Breast epithelium (tissue), 4 donors: Measurements from ENCODE around the gene ANGPTL1. TPM values are rescaled to one million over a fixed set of nuclear protein-coding genes. Genes with fewer than 3 reads are reported as not detected.
A peak's percentile ranks its signal among the peaks of the same experiment; 100 is the strongest.

Experiments used
- DNase-seq, 2 donors: peaks; one replicate each; pipeline ENCODE4 v3.0.0-alpha.2; 2019; ENCODE audit warnings: low spot score in 2 of 2
- H3K27ac ChIP-seq, 2 donors: fragments of 200-600 bp; sonication (generic) in 1 of 2; one replicate each; pipeline ENCODE4 v1.5.1; 2016 to 2019; ENCODE audit warnings: mild to moderate bottlenecking in 1 of 2
- H3K27me3 ChIP-seq, 2 donors: fragments of 200-600 bp; sonication (generic) in 1 of 2; one replicate each; pipeline versions ENCODE4 v1.5.1 to v1.6.0; 2017 to 2019; ENCODE audit warnings: control low read depth in 1 of 2, mild to moderate bottlenecking in 1 of 2
- H3K36me3 ChIP-seq: fragments of 200-600 bp; one replicate; pipeline ENCODE4 v1.5.1; 2019
- H3K4me1 ChIP-seq, 2 donors: fragments of 200-600 bp; sonication (generic); one replicate each; pipeline ENCODE4 v1.5.1; 2016 to 2019; ENCODE audit warnings: control low read depth in 1 of 2
- H3K4me3 ChIP-seq, 3 donors: fragments of 200-600 bp; sonication (generic); 1 replicate in 2 of 3; 2 replicates in 1 of 3; pipeline ENCODE4 v1.5.1; 2016 to 2019; ENCODE audit warnings: mild to moderate bottlenecking in 3 of 3, moderate library complexity in 2 of 3
- H3K9me3 ChIP-seq, 2 donors: fragments of 200-600 bp; sonication (generic) in 1 of 2; one replicate each; pipeline ENCODE4 v1.5.1; 2016 to 2019; ENCODE audit warnings: control low read depth in 1 of 2
- POLR2A ChIP-seq: fragments of 450-650 bp; IDR thresholded peaks from one replicate; pipeline ENCODE4 v1.6.1; 2016; ENCODE audit warnings: antibody characterized with exemption, mild to moderate bottlenecking, moderate library complexity
- POLR2AphosphoS5 ChIP-seq, 3 donors: sonication (generic); formaldehyde crosslinking; IDR thresholded peaks; one replicate each; pipeline ENCODE4 v1.6.1; 2017; ENCODE audit warnings: antibody characterized with exemption in 3 of 3
- intact Hi-C: fragments of 100-400 bp; cut with DNase I; formaldehyde crosslinking; loops from one replicate; pipeline ENCODE4 v1.15.1; 2023; ENCODE audit warnings: low total_unique reads
- total RNA-seq, 3 donors: library from RNA; depleted of rRNA; stranded (reverse); fragments of >200 nt; gene quantifications; one replicate each; pipeline ENCODE4 v1.1.0, GENCODE V29; 2016
- TF ChIP-seq, protein P1 (sequence below), 3 donors: fragments of 450-650 bp; IDR thresholded peaks; one replicate each; pipeline ENCODE4 v1.5.1; 2016 to 2017; ENCODE audit warnings: antibody characterized with exemption in 3 of 3, mild to moderate bottlenecking in 3 of 3, moderate library complexity in 3 of 3

The ANGPTL1 gene
- total RNA-seq, 3 donors from 2014 or later = 25.2 to 137 (median 30.2) TPM

DNA sequence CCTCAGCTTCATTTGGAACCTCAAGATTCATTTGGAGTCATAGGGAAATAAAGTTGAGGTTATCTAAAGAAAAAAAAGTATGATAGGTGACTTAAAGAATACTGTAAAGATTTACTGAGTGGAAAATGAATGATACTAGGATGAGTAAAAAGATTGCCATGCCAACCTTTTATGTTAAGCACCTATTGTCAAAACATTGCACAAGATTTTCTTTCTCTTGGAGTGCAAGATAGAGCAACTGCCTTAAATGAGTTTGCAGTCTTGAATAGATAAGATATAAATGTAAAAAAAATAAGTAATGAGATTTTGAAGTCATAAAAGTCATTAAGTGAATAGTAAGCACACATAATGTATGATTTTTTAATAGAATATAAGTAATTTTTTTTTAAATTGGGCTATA is 5.1 kb upstream of the ANGPTL1 start:
- Histone ChIP-seq H3K9me3 (no peaks in the 10 kb centered on the region), H3K27me3 (no peaks in the 10 kb centered on the region), H3K4me1 (no peaks in the 10 kb centered on the region), H3K36me3 (no peaks in the 10 kb centered on the region), H3K4me3 (no peak overlapping the region), H3K27ac (no peak overlapping the region)
- no peak for DNase-seq
- TF ChIP-seq POLR2A = no peak
- TF ChIP-seq, protein P1, sequence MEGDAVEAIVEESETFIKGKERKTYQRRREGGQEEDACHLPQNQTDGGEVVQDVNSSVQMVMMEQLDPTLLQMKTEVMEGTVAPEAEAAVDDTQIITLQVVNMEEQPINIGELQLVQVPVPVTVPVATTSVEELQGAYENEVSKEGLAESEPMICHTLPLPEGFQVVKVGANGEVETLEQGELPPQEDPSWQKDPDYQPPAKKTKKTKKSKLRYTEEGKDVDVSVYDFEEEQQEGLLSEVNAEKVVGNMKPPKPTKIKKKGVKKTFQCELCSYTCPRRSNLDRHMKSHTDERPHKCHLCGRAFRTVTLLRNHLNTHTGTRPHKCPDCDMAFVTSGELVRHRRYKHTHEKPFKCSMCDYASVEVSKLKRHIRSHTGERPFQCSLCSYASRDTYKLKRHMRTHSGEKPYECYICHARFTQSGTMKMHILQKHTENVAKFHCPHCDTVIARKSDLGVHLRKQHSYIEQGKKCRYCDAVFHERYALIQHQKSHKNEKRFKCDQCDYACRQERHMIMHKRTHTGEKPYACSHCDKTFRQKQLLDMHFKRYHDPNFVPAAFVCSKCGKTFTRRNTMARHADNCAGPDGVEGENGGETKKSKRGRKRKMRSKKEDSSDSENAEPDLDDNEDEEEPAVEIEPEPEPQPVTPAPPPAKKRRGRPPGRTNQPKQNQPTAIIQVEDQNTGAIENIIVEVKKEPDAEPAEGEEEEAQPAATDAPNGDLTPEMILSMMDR (IDR thresholded peaks at IDR 0.05) = no peak
- TF ChIP-seq POLR2AphosphoS5 (IDR thresholded peaks at IDR 0.05) = no peak
- intact Hi-C loops = no loop called here

DNA sequence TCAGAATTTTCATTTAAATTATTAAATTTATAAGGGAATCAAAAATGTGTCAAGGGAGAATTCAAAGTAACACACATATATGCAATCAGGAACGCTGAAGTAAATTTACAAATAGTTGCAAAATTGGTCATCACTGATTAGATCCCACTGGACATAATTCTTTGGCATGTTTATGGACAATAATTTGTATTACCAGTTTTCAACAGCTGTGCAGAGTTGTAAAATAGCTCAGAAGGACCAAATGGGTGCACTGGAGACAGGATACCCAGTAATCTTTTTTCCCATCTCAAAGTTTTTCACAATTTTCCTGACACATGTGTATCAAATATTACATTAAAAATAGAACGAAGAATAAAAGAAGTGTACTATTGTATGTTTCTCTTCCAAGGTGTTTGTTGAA is 4.1 kb upstream of the ANGPTL1 start:
- H3K36me3 ChIP-seq = no peaks in the 10 kb centered on the region
- no peaks in the 10 kb centered on the region for H3K9me3 ChIP-seq
- no peak overlapping the region for H3K27ac ChIP-seq
- H3K27me3 ChIP-seq = no peaks in the 10 kb centered on the region
- intact Hi-C loops = no loop called here
- no peak overlapping the region for H3K4me3 ChIP-seq
- DNase-seq = no peak
- TF ChIP-seq, protein P1 (IDR thresholded peaks at IDR 0.05) = no peak
- no peak for TF ChIP-seq POLR2A
- no peaks in the 10 kb centered on the region for H3K4me1 ChIP-seq

DNA sequence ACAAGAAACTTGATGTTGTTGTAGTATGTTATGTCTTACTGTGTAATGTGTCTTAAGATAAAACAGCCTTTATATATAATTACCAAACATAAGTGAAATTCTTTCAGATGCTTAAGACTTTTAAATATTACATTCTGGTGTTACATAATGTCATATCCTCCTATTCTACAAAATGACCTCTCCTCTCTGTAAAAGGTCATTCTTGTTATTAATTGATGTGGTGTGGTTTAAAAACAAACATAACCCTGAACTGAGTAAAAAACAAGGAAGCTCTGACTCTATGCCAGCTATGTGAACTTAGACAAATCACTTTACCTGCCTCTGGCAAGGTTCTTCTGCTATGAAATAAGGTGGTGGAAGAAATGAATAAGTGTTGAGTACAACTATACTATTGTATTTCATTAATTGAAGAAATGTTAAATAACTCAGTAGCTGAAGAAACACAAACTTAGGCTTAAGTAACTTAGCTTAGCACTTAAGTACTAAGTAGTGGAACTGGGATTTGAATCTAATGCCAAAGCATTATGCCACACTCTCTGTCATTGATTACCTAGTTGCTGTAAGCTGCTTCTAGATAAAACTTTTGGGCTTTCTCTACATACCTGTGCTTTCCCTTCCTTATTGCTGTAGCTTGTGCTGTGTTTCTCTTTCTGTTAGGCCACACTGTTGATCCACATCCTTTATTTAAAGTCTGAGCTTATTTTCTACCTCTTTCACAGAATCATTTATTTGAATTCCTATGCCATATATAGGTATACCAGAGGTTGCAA is 859 bp upstream of the ANGPTL1 start:
- no peaks in the 10 kb centered on the region for H3K27me3 ChIP-seq
- no peaks in the 10 kb centered on the region for H3K4me1 ChIP-seq
- no peak for DNase-seq
- H3K9me3 ChIP-seq = no peaks in the 10 kb centered on the region
- intact Hi-C loops = no loop called here
- no peaks in the 10 kb centered on the region for H3K36me3 ChIP-seq
- TF ChIP-seq, protein P1 (IDR thresholded peaks at IDR 0.05) = no peak
- TF ChIP-seq POLR2AphosphoS5 (IDR thresholded peaks at IDR 0.05) = no peak
- TF ChIP-seq POLR2A = no peak
- H3K27ac ChIP-seq = peak overlapping the region; percentile 17 to 36
- peak overlapping the region in 2 of 3 donors; percentile 13 to 35 for H3K4me3 ChIP-seq

DNA sequence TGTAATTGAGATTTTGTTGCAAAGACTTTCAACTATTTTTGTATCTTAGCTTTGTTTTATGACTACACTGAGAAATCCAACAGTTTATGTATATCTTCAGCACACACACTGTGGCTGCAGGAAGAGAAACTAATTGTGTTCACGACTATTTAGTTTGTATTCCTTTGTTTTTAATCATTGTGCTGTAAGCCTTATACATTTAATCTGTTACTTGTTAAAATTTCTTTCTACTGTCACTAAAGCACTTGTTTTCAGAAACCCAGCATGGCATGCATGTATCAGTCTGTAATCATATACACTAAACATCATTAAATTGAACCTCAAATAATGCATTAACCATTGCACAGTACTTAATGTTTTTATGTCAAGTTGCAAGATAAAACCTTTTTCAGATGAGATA is 656 bp downstream of the ANGPTL1 start:
- no peak for TF ChIP-seq POLR2AphosphoS5 (IDR thresholded peaks at IDR 0.05)
- TF ChIP-seq POLR2A = no peak
- TF ChIP-seq, protein P1 (IDR thresholded peaks at IDR 0.05) = no peak
- Histone ChIP-seq H3K9me3 (no peaks in the 10 kb centered on the region), H3K27ac (no peak overlapping the region), H3K4me1 (no peaks in the 10 kb centered on the region), H3K36me3 (no peaks in the 10 kb centered on the region), H3K4me3 (peak overlapping the region in 2 of 3 donors; percentile 15 to 35), H3K27me3 (no peaks in the 10 kb centered on the region)
- intact Hi-C loops = no loop called here
- DNase-seq = no peak

DNA sequence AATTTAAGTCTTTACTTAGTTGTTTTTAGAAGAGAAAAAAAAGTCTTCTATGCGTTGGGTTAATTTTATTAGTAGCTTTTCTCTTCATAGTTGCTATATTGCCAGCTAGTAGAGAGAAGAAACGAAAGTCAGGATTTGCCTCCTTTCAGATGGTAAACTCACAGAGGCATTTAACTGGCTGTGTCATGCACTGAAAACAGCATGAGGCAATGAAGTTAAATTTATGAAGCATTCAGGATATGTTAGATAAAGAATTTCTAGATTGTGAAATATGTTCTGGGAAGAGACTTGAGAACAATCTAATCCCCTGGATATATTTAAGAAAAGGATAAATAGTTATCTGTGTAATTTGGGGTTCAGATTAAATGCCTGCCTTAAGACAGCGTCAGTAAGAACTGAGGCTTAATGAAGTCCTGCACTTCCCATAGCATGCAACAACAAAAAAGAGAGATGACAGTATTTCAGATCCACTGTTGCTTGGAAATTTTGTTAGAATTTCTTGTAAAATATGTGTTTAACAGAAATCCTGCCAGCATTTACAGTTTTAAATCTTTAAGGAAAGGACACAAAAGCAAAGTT is 1.7 kb downstream of the ANGPTL1 start:
- peak overlapping the region; percentile 15 to 41 (median 35) for H3K4me3 ChIP-seq
- no peak for DNase-seq
- no peaks in the 10 kb centered on the region for H3K27me3 ChIP-seq
- H3K9me3 ChIP-seq = no peaks in the 10 kb centered on the region
- TF ChIP-seq, protein P1 (IDR thresholded peaks at IDR 0.05) = no peak
- TF ChIP-seq POLR2AphosphoS5 (IDR thresholded peaks at IDR 0.05) (no peak), POLR2A (no peak)
- intact Hi-C loops = no loop called here
- no peak overlapping the region for H3K27ac ChIP-seq
- H3K4me1 ChIP-seq = no peaks in the 10 kb centered on the region
- no peaks in the 10 kb centered on the region for H3K36me3 ChIP-seq
